ENCODE data around the gene PYGM.

DNA sequence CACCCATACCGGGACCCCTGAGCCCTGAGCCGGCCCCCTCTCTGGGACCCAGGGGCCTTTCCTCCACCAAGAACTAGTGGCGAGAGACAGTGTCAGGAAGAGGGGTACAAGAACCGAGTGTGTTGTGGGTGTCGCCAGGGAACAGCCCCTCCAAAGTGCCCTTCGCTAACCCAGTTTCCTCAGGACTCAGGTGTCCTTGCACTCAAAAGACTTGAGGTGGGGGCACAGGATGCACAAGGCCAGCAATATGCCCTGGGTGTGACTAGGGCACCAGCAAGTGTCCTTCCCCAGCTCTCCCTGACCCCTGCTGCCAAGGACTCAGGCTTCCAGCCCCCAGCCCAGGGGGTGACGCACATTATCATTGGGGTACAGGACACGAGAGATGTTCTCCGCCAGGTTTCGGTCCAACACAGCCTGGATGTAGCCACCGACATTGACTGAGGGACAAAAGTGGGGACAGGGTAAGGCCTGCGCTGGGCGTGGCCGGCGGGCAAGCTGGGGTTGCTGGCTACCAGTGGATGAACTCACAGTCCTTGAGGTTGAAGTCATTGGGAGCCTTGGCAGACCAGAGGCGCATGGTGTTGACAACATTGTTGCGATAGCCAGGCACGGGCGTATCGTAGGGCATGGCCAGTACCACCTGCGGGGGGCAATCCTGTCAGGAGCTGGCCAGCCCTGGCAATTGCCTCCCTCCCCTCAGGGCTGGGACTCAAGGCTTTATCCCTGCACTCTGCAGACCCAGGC is 4.7 kb downstream of the PYGM start:
- TF ChIP-seq, protein P1, sequence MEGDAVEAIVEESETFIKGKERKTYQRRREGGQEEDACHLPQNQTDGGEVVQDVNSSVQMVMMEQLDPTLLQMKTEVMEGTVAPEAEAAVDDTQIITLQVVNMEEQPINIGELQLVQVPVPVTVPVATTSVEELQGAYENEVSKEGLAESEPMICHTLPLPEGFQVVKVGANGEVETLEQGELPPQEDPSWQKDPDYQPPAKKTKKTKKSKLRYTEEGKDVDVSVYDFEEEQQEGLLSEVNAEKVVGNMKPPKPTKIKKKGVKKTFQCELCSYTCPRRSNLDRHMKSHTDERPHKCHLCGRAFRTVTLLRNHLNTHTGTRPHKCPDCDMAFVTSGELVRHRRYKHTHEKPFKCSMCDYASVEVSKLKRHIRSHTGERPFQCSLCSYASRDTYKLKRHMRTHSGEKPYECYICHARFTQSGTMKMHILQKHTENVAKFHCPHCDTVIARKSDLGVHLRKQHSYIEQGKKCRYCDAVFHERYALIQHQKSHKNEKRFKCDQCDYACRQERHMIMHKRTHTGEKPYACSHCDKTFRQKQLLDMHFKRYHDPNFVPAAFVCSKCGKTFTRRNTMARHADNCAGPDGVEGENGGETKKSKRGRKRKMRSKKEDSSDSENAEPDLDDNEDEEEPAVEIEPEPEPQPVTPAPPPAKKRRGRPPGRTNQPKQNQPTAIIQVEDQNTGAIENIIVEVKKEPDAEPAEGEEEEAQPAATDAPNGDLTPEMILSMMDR (IDR thresholded peaks at IDR 0.05 in 4 of 5, conservative IDR thresholded peaks at IDR 0.05 in 1 of 5) = no peak
- TF ChIP-seq POLR2A (IDR thresholded peaks at IDR 0.05) = no peak

All from gastrocnemius medialis (tissue), 4 donors.